VCaP (cell line): ENCODE data around the gene HIVEP1.

ENCODE experiments used
- H3K27ac ChIP-seq: fragments of 450-650 bp; 2 replicates; pipeline ENCODE4 v1.5.1; 2017
- CTCF ChIP-seq: fragments of 450-650 bp; conservative IDR thresholded peaks from 2 replicates; pipeline ENCODE4 v1.5.1; 2017; ENCODE audit warnings: mild to moderate bottlenecking, moderate library complexity

Gene HIVEP1

GRCh38 chr6:11971154-11971553 is 41.0 kb upstream of the HIVEP1 start:
- H3K27ac ChIP-seq = no peak overlapping the region
- TF ChIP-seq CTCF = no peak

- TF ChIP-seq CTCF = no peak
- no peak overlapping the region for H3K27ac ChIP-seq
Observed at GRCh38 chr6:11972270-11972669, 39.8 kb upstream of the HIVEP1 start.

GRCh38 chr6:11972806-11973205 is 39.3 kb upstream of the HIVEP1 start:
- H3K27ac ChIP-seq = no peak overlapping the region

GRCh38 chr6:11973238-11973637 is 38.9 kb upstream of the HIVEP1 start:
- TF ChIP-seq CTCF = no peak
- no peak overlapping the region for H3K27ac ChIP-seq

More at GRCh38 chr6:11972806-11973205, 39.3 kb upstream of the HIVEP1 start:
- no peak for TF ChIP-seq CTCF

GRCh38 chr6:11974089-11974488 is 38.0 kb upstream of the HIVEP1 start:
- no peak for TF ChIP-seq CTCF
- no peak overlapping the region for H3K27ac ChIP-seq

GRCh38 chr6:11975353-11975977 is 36.6 kb upstream of the HIVEP1 start:
- peak overlapping the region; percentile 42 for H3K27ac ChIP-seq

GRCh38 chr6:11976489-11976888 is 35.6 kb upstream of the HIVEP1 start:
- peak overlapping the region; percentile 42 for H3K27ac ChIP-seq
- no peak for TF ChIP-seq CTCF

More at GRCh38 chr6:11975353-11975977, 36.6 kb upstream of the HIVEP1 start:
- no peak for TF ChIP-seq CTCF
